Measurements from ENCODE around the gene PLEKHD1. TPM values are rescaled to one million over a fixed set of nuclear protein-coding genes. Genes with fewer than 3 reads are reported as not detected.

PLEKHD1 gene
- total RNA-seq, 4 donors from 2014 or later = 0.04 to 0.10 TPM; not detected in 2

DNA sequence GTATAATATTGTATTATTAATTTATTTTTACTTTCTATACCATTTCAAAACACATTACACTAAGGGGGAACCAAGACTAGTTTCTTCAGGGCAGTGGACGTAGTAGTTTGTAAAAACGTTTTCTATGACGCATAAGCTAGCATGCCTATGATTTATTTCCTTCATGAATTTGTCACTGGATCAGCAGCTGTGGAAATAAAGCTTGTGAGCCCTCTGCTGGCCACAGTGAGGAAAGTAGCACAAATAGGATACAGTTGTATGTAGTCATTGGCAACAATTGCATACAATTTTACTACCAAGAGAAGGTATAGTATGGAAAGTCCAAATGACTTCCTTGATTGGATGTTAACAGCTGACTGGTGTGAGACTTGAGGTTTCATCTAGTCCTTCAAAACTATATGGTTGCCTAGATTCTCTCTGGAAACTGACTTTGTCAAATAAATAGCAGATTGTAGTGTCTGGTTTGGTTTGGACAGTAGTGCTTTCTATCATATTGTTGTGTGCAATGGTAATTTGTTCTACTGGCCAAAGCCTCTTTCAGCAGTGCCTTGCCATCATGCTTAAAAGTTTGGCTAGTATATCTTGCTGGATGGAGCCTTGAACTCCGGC is 24.3 kb upstream of the PLEKHD1 start:
- peak; percentile 99 for ATAC-seq
- intact Hi-C loops (cut with DNase I; ENCODE audit: low total_unique reads) = loop anchor here (1.0 to 2.0 kb wide), 2 partner anchors 61 to 218 kb away; partner anchors contain the start of genes ERH and SLC39A9
- Histone ChIP-seq H3K9me3 (no peaks in the 10 kb centered on the region), H3K4me1 (no peaks in the 10 kb centered on the region), H3K36me3 (peaks cover 0 to 23% of the 10 kb centered on the region in 2 donors), H3K4me3 (no peak overlapping the region), H3K27me3 (no peaks in the 10 kb centered on the region), H3K27ac (no peak overlapping the region)
- peak; percentile 20 to 66 for DNase-seq
- in situ Hi-C loops (cut with MboI; ENCODE audit: low sequenced_read_pairs in 4 of 4) = loop anchor here in 3 of 4 donors (5.0 to 25.0 kb wide), 2 partner anchors 218 to 223 kb away; no protein-coding TSS in a partner anchor
- TF ChIP-seq, protein P1, sequence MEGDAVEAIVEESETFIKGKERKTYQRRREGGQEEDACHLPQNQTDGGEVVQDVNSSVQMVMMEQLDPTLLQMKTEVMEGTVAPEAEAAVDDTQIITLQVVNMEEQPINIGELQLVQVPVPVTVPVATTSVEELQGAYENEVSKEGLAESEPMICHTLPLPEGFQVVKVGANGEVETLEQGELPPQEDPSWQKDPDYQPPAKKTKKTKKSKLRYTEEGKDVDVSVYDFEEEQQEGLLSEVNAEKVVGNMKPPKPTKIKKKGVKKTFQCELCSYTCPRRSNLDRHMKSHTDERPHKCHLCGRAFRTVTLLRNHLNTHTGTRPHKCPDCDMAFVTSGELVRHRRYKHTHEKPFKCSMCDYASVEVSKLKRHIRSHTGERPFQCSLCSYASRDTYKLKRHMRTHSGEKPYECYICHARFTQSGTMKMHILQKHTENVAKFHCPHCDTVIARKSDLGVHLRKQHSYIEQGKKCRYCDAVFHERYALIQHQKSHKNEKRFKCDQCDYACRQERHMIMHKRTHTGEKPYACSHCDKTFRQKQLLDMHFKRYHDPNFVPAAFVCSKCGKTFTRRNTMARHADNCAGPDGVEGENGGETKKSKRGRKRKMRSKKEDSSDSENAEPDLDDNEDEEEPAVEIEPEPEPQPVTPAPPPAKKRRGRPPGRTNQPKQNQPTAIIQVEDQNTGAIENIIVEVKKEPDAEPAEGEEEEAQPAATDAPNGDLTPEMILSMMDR (IDR thresholded peaks at IDR 0.05 in 4 of 5, conservative IDR thresholded peaks at IDR 0.05 in 1 of 5) = peak; percentile 70 to 74 (median 73)
- no peak for TF ChIP-seq POLR2A (IDR thresholded peaks at IDR 0.05)

DNA sequence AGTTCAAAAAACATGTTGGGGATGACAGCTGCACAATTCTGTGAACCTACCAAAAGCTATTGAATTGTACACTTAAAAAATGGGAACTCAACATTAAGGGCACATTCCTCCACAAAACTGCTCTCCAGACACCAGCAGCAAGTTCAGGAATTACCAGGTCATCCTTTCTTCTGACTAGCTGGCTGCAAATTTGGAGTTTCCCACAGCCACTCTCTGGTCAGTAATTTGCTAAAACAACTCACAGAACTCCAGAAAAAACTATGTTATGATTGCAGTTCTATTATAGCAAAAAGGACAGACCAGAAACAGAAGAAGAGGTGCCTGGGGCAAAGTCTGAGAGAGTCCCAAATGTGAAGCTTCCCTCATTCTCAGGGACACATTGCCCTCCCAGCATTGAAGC is 20.1 kb upstream of the PLEKHD1 start:
- DNase-seq = no peak
- no peak overlapping the region for H3K27ac ChIP-seq
- no peaks in the 10 kb centered on the region for H3K9me3 ChIP-seq
- H3K4me1 ChIP-seq = no peaks in the 10 kb centered on the region
- no peaks in the 10 kb centered on the region for H3K27me3 ChIP-seq
- ATAC-seq = no peak
- in situ Hi-C loops (cut with MboI; ENCODE audit: low sequenced_read_pairs in 4 of 4) (loop anchor here in 3 of 4 donors (5.0 to 25.0 kb wide), 2 partner anchors 222 to 227 kb away; no protein-coding TSS in a partner anchor), intact Hi-C loops (cut with DNase I; ENCODE audit: low total_unique reads) (no loop called here)
- no peaks in the 10 kb centered on the region for H3K36me3 ChIP-seq
- no peak overlapping the region for H3K4me3 ChIP-seq
- no peak for TF ChIP-seq POLR2A (IDR thresholded peaks at IDR 0.05)
- TF ChIP-seq, protein P1 (IDR thresholded peaks at IDR 0.05 in 4 of 5, conservative IDR thresholded peaks at IDR 0.05 in 1 of 5) = no peak

DNA sequence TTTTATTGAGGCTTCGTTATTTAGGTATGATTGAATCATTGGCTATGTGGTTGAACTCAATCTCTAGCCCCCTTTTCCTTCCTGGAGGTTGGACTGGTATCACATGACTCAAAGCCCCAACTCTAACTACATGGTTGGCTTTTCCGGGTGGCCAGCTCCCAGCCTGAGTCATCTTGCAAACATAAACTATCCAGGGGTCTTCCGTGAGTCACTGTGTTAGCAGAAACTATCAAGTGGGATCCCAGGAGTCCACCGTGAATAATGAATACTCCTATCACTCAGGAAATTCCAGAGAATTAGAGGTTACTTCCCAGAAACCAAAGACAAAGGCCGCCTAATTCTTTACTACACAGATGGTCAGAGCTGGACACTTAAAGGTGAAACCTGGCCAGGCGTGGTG is 19.7 kb upstream of the PLEKHD1 start:
- no peak for TF ChIP-seq POLR2A (IDR thresholded peaks at IDR 0.05)
- TF ChIP-seq, protein P1 (IDR thresholded peaks at IDR 0.05 in 4 of 5, conservative IDR thresholded peaks at IDR 0.05 in 1 of 5) = no peak
- Histone ChIP-seq H3K4me3 (no peak overlapping the region), H3K36me3 (no peaks in the 10 kb centered on the region), H3K27ac (no peak overlapping the region), H3K27me3 (no peaks in the 10 kb centered on the region), H3K9me3 (no peaks in the 10 kb centered on the region), H3K4me1 (no peaks in the 10 kb centered on the region)
- ATAC-seq (no peak), DNase-seq (no peak)
- intact Hi-C loops (cut with DNase I; ENCODE audit: low total_unique reads) (no loop called here), in situ Hi-C loops (cut with MboI; ENCODE audit: low sequenced_read_pairs in 4 of 4) (loop anchor here in 3 of 4 donors (5.0 to 25.0 kb wide), 2 partner anchors 223 to 228 kb away; no protein-coding TSS in a partner anchor)

DNA sequence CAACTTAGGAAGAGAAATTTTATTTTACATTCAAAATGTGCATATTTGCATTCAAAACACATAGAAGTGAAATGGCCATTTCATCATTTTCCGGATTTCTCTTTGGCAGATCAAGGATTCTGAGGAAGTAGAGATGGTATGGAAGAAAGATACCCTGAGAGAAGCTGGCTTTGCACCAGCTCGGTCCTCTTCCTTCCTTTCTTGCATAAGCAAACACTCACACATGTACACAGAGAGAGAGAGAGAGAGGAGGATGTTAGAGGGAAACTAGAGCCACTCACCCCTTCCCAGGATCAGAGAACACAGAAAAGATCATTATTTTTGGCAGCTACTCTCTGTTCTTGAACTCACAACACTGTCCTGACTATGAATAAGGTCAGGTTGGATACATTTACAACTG is 15.6 kb upstream of the PLEKHD1 start:
- Histone ChIP-seq H3K9me3 (no peaks in the 10 kb centered on the region), H3K36me3 (no peaks in the 10 kb centered on the region), H3K4me1 (no peaks in the 10 kb centered on the region), H3K4me3 (no peak overlapping the region), H3K27me3 (peaks cover 0 to 13% (median 0%) of the 10 kb centered on the region in 3 donors), H3K27ac (no peak overlapping the region)
- ATAC-seq (no peak), DNase-seq (no peak)
- intact Hi-C loops (cut with DNase I; ENCODE audit: low total_unique reads) (no loop called here), in situ Hi-C loops (cut with MboI; ENCODE audit: low sequenced_read_pairs in 4 of 4) (loop anchor here in 1 of 4 donors (25.0 kb wide), 1 partner anchor 232 kb away; no protein-coding TSS in a partner anchor)
- TF ChIP-seq POLR2A (IDR thresholded peaks at IDR 0.05) = no peak
- TF ChIP-seq, protein P1 (IDR thresholded peaks at IDR 0.05 in 4 of 5, conservative IDR thresholded peaks at IDR 0.05 in 1 of 5) = no peak

All from gastrocnemius medialis (tissue), 4 donors.